Measurements from ENCODE around the gene GLB1L.
"Not testable (repeated sequence)": the region's sequence is repeated elsewhere in the genome, so short reads cannot be mapped to it uniquely, and the experiment has no call there.

GLB1L gene

GRCh38 chr2:219206328-219207133, 38.7 kb downstream of the GLB1L start, which contains the start of gene ZFAND2B:
ZFAND2B (plus strand) TSS chr2:219206782; CDS start chr2:219206988, 206 bp downstream.
- DNase-seq (ENCODE audit: low spot score): peak; percentile 100

- DNase-seq (ENCODE audit: low spot score): no peak
Measured at GRCh38 chr2:219205981-219206327, 39.3 kb downstream of the GLB1L start.

- DNase-seq (ENCODE audit: low spot score): no peak
Measured at GRCh38 chr2:219205165-219205538, 40.1 kb downstream of the GLB1L start.

- DNase-seq (ENCODE audit: low spot score): no peak
Measured at GRCh38 chr2:219204425-219205164, 40.6 kb downstream of the GLB1L start.

GRCh38 chr2:219201331-219201730, 43.9 kb downstream of the GLB1L start:
- DNase-seq (ENCODE audit: low spot score): not testable (repeated sequence)

GRCh38 chr2:219200502-219201326, 44.5 kb downstream of the GLB1L start:
- DNase-seq (ENCODE audit: low spot score): not testable (repeated sequence)

GRCh38 chr2:219199470-219200211, 45.6 kb downstream of the GLB1L start:
- DNase-seq (ENCODE audit: low spot score): no peak

- no peak for DNase-seq (ENCODE audit: low spot score)
Measured at GRCh38 chr2:219198974-219199373, 46.3 kb downstream of the GLB1L start.

- DNase-seq (ENCODE audit: low spot score): no peak
Measured at GRCh38 chr2:219197388-219197787, 47.9 kb downstream of the GLB1L start.

GRCh38 chr2:219186754-219187456, 58.3 kb downstream of the GLB1L start:
- DNase-seq (ENCODE audit: low spot score): no peak
